ENCODE data around the gene ZFP36L1. TPM values are rescaled to one million over a fixed set of nuclear protein-coding genes. Genes with fewer than 3 reads are reported as not detected.

The ZFP36L1 gene
- total RNA-seq, result 10.1 and 34.5 TPM in 2 replicates

GRCh38 chr14:68792979-68793733 is at the start of gene ZFP36L1:
TSS of gene ZFP36L1 (minus strand) at chr14:68793067. CDS start at chr14:68792938, 129 bp downstream.

Other genes starting within 250 kb of the ZFP36L1 start
- 146 and 155 TPM in 2 replicates for gene ACTN1, start 186.2 kb upstream of the ZFP36L1 start, total RNA-seq